ENCODE measurements around the gene PSME2. TPM values are rescaled to one million over a fixed set of nuclear protein-coding genes. Genes with fewer than 3 reads are reported as not detected.

PSME2 gene
- total and polyA plus RNA-seq, 2 of the 13 experiments (the other 11 are each of a cell fraction or from before 2014, with no cell fraction given) = 332 to 716 TPM

DNA sequence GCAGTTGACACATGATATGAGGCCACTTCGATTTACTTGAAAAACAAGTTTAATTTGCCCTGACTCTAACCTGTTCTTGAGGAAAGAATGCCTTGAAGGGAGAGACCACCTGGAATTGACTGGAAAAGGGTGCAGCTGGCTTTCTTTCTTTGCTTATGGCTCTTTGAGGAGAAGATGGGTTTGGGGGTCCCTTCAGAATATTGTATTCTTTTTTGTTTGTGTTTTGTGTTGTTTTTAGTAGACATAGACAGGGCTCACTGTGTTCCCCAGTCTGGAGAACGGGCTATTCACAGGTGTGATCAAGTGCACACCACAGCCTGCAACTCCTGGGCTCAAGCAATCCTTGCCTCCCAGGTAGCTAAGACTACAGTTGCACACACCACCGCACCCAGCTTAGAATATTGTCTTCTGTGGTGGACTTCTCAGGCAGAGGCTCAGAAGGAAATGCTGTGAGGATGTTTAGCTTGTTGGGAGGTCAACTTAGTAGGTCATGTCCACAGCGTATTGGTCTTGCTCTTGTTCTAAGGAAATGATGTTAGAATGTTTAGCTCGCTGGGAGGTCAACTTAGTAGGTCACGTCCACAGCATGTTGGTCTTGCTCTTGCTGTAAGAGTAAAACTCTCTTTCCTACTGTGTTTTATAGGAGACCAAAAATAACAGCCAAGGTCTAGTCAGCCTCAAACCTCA lies 30.1 kb downstream of the PSME2 start (continued):
- TF ChIP-seq EP300 (IDR thresholded peaks at IDR 0.05; ENCODE audit: low read depth in 2 of 2, low read length in 2 of 2) (no peak), EP300 (CRISPR knock-in tag; IDR thresholded peaks at IDR 0.05; ENCODE audit: borderline replicate concordance) (0 out of 2 replicates have a peak, but pooled peaks have one; percentile 27), MED1 (CRISPR knock-in tag; IDR thresholded peaks at IDR 0.05) (peak; percentile 43; the same call in 1 of the 2 replicates), ZMYM4 (CRISPR knock-in tag; IDR thresholded peaks at IDR 0.05) (0 out of 2 replicates have a peak, but pooled peaks have one; percentile 14), HMGA1 (CRISPR knock-in tag; conservative IDR thresholded peaks at IDR 0.05) (no peak), ZNF430 (CRISPR knock-in tag; IDR thresholded peaks at IDR 0.05) (peak; percentile 61; the same call in 1 of the 2 replicates), ZNF256 (CRISPR knock-in tag; conservative IDR thresholded peaks at IDR 0.05) (0 out of 2 replicates have a peak, but pooled peaks have one; percentile 21), ZNF607 (CRISPR knock-in tag; IDR thresholded peaks at IDR 0.05; ENCODE audit: borderline replicate concordance) (peak; percentile 51; the same call in 1 of the 2 replicates), ZNF713 (CRISPR knock-in tag; IDR thresholded peaks at IDR 0.05) (0 out of 2 replicates have a peak, but pooled peaks have one; percentile 55), HIVEP1 (CRISPR knock-in tag; IDR thresholded peaks at IDR 0.05) (no peak), SIN3A (IDR thresholded peaks at IDR 0.05; ENCODE audit: borderline replicate concordance, low read depth, low read length) (0 out of 2 replicates have a peak, but pooled peaks have one; percentile 8), POLR2A (IDR thresholded peaks at IDR 0.05; ENCODE audit: insufficient read depth in 1 of 2, low read depth in 2 of 2, low read length in 2 of 2) (peak in 1 of 2 experiments; percentile 6; a peak in 1 of 4 replicates), ZNF773 (CRISPR knock-in tag; IDR thresholded peaks at IDR 0.05; ENCODE audit: borderline replicate concordance) (0 out of 2 replicates have a peak, but pooled peaks have one; percentile 39)
- TF ChIP-seq, protein P1, sequence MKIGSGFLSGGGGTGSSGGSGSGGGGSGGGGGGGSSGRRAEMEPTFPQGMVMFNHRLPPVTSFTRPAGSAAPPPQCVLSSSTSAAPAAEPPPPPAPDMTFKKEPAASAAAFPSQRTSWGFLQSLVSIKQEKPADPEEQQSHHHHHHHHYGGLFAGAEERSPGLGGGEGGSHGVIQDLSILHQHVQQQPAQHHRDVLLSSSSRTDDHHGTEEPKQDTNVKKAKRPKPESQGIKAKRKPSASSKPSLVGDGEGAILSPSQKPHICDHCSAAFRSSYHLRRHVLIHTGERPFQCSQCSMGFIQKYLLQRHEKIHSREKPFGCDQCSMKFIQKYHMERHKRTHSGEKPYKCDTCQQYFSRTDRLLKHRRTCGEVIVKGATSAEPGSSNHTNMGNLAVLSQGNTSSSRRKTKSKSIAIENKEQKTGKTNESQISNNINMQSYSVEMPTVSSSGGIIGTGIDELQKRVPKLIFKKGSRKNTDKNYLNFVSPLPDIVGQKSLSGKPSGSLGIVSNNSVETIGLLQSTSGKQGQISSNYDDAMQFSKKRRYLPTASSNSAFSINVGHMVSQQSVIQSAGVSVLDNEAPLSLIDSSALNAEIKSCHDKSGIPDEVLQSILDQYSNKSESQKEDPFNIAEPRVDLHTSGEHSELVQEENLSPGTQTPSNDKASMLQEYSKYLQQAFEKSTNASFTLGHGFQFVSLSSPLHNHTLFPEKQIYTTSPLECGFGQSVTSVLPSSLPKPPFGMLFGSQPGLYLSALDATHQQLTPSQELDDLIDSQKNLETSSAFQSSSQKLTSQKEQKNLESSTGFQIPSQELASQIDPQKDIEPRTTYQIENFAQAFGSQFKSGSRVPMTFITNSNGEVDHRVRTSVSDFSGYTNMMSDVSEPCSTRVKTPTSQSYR (CRISPR knock-in tag; IDR thresholded peaks at IDR 0.05; ENCODE audit: borderline replicate concordance) = no peak; the same call in 1 of the 2 replicates
- TF ChIP-seq, protein P2, sequence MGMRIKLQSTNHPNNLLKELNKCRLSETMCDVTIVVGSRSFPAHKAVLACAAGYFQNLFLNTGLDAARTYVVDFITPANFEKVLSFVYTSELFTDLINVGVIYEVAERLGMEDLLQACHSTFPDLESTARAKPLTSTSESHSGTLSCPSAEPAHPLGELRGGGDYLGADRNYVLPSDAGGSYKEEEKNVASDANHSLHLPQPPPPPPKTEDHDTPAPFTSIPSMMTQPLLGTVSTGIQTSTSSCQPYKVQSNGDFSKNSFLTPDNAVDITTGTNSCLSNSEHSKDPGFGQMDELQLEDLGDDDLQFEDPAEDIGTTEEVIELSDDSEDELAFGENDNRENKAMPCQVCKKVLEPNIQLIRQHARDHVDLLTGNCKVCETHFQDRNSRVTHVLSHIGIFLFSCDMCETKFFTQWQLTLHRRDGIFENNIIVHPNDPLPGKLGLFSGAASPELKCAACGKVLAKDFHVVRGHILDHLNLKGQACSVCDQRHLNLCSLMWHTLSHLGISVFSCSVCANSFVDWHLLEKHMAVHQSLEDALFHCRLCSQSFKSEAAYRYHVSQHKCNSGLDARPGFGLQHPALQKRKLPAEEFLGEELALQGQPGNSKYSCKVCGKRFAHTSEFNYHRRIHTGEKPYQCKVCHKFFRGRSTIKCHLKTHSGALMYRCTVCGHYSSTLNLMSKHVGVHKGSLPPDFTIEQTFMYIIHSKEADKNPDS (CRISPR knock-in tag; IDR thresholded peaks at IDR 0.05) = 0 out of 2 replicates have a peak, but pooled peaks have one; percentile 27
- TF ChIP-seq, protein P3, sequence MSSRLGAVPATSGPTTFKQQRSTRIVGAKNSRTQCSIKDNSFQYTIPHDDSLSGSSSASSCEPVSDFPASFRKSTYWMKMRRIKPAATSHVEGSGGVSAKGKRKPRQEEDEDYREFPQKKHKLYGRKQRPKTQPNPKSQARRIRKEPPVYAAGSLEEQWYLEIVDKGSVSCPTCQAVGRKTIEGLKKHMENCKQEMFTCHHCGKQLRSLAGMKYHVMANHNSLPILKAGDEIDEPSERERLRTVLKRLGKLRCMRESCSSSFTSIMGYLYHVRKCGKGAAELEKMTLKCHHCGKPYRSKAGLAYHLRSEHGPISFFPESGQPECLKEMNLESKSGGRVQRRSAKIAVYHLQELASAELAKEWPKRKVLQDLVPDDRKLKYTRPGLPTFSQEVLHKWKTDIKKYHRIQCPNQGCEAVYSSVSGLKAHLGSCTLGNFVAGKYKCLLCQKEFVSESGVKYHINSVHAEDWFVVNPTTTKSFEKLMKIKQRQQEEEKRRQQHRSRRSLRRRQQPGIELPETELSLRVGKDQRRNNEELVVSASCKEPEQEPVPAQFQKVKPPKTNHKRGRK (CRISPR knock-in tag; IDR thresholded peaks at IDR 0.05) = 0 out of 2 replicates have a peak, but pooled peaks have one; percentile 50
- TF ChIP-seq, protein P4, sequence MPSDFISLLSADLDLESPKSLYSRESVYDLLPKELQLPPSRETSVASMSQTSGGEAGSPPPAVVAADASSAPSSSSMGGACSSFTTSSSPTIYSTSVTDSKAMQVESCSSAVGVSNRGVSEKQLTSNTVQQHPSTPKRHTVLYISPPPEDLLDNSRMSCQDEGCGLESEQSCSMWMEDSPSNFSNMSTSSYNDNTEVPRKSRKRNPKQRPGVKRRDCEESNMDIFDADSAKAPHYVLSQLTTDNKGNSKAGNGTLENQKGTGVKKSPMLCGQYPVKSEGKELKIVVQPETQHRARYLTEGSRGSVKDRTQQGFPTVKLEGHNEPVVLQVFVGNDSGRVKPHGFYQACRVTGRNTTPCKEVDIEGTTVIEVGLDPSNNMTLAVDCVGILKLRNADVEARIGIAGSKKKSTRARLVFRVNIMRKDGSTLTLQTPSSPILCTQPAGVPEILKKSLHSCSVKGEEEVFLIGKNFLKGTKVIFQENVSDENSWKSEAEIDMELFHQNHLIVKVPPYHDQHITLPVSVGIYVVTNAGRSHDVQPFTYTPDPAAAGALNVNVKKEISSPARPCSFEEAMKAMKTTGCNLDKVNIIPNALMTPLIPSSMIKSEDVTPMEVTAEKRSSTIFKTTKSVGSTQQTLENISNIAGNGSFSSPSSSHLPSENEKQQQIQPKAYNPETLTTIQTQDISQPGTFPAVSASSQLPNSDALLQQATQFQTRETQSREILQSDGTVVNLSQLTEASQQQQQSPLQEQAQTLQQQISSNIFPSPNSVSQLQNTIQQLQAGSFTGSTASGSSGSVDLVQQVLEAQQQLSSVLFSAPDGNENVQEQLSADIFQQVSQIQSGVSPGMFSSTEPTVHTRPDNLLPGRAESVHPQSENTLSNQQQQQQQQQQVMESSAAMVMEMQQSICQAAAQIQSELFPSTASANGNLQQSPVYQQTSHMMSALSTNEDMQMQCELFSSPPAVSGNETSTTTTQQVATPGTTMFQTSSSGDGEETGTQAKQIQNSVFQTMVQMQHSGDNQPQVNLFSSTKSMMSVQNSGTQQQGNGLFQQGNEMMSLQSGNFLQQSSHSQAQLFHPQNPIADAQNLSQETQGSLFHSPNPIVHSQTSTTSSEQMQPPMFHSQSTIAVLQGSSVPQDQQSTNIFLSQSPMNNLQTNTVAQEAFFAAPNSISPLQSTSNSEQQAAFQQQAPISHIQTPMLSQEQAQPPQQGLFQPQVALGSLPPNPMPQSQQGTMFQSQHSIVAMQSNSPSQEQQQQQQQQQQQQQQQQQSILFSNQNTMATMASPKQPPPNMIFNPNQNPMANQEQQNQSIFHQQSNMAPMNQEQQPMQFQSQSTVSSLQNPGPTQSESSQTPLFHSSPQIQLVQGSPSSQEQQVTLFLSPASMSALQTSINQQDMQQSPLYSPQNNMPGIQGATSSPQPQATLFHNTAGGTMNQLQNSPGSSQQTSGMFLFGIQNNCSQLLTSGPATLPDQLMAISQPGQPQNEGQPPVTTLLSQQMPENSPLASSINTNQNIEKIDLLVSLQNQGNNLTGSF (CRISPR knock-in tag; IDR thresholded peaks at IDR 0.05) = 0 out of 2 replicates have a peak, but pooled peaks have one; percentile 19
